Activated CD4-positive, alpha-beta memory T cell treated with anti-CD3 and anti-CD28 coated beads for 36 hours (primary cell): ENCODE results near the gene THOC6. TPM values are rescaled to one million over a fixed set of nuclear protein-coding genes. Genes with fewer than 3 reads are reported as not detected.

Source experiments
- CTCF ChIA-PET: fragments of 350-600 bp; sonication (Branson Sonifier 250); formaldehyde crosslinking; loops from one replicate; lab custom pipeline; 2021; ENCODE audit warnings: antibody characterized with exemption, inconsistent platforms; lab: Charles Lee
- POLR2A ChIA-PET: fragments of 350-600 bp; sonication (Branson Sonifier 250); formaldehyde crosslinking; loops from one replicate; lab custom pipeline; 2021; ENCODE audit warnings: antibody characterized with exemption; lab: Charles Lee
- DNase-seq: peaks from one replicate; pipeline ENCODE4 v3.0.0-alpha.2; 2020
- H3K27ac Mint-ChIP-seq: one replicate; pipeline ENCODE4 v1.8.0; 2021; ENCODE audit warnings: mixed read lengths
- H3K27me3 Mint-ChIP-seq: one replicate; pipeline ENCODE4 v1.8.0; 2021; ENCODE audit warnings: mixed read lengths
- H3K36me3 Mint-ChIP-seq: one replicate; pipeline ENCODE4 v1.8.0; 2021; ENCODE audit warnings: mixed read lengths
- H3K4me1 Mint-ChIP-seq: one replicate; pipeline ENCODE4 v1.8.0; 2021; ENCODE audit warnings: low read depth, mixed read lengths
- H3K4me3 Mint-ChIP-seq: one replicate; pipeline ENCODE4 v1.8.0; 2021; ENCODE audit warnings: mild to moderate bottlenecking, mixed read lengths
- H3K9me3 Mint-ChIP-seq: one replicate; pipeline ENCODE4 v1.8.0; 2021; ENCODE audit warnings: mixed read lengths
- intact Hi-C: fragments of 100-400 bp; cut with micrococcal nuclease; formaldehyde crosslinking; loops from one replicate; pipeline ENCODE4 v1.15.1; 2023
- total RNA-seq, 2 experiments: library from RNA; stranded (reverse); gene quantifications; one replicate each; pipeline ENCODE4 v1.2.3, GENCODE V29; 2021

Gene THOC6
- total RNA-seq, 2 experiments from 2014 or later, result 41.2 to 42.7 TPM

- intact Hi-C loops, result no loop called here
- H3K36me3 Mint-ChIP-seq, result peaks cover 10% of the 10 kb centered on the region
These were observed 3.0 kb downstream of the THOC6 start for GRCh38 chr16:3026609-3027488.

GRCh38 chr16:3027489-3027795, 3.6 kb downstream of the THOC6 start:
- Mint-ChIP-seq H3K4me3 (no peak overlapping the region), H3K9me3 (no peaks in the 10 kb centered on the region), H3K36me3 (peaks cover 10% of the 10 kb centered on the region), H3K27me3 (peaks cover 16% of the 10 kb centered on the region), H3K4me1 (peaks cover 31% of the 10 kb centered on the region), H3K27ac (no peak overlapping the region)
- POLR2A ChIA-PET, result interaction anchor here (1.5 kb wide), 1 partner anchor 24 kb away, joined by 5 read pairs; no protein-coding TSS in a partner anchor
- no peak for DNase-seq
- intact Hi-C loops, result no loop called here
- CTCF ChIA-PET, result interaction anchor here (0.8 to 17.0 kb wide), 22 partner anchors 7 to 155 kb away, joined by 3 to 412 read pairs (median 10); partner anchors contain the start of genes BICDL2, CLDN6, CLDN9 and HCFC1R1

More at GRCh38 chr16:3026609-3027488, 3.0 kb downstream of the THOC6 start:
- H3K27ac Mint-ChIP-seq, result no peak overlapping the region
- CTCF ChIA-PET, result interaction anchor here (0.6 to 17.0 kb wide), 8 partner anchors 6 to 144 kb away, joined by 5 to 412 read pairs (median 88); partner anchors contain the start of genes CLDN6, CLDN9, HCFC1R1 and THOC6
- DNase-seq, result no peak
- no peak overlapping the region for H3K4me3 Mint-ChIP-seq
- H3K9me3 Mint-ChIP-seq, result no peaks in the 10 kb centered on the region
- H3K4me1 Mint-ChIP-seq, result peaks cover 37% of the 10 kb centered on the region
- H3K27me3 Mint-ChIP-seq, result peaks cover 14% of the 10 kb centered on the region
- POLR2A ChIA-PET, result interaction anchor here (1.5 kb wide), 1 partner anchor 23 kb away, joined by 5 read pairs; no protein-coding TSS in a partner anchor

- Mint-ChIP-seq H3K4me3 (no peak overlapping the region), H3K4me1 (peaks cover 24% of the 10 kb centered on the region), H3K36me3 (peaks cover 10% of the 10 kb centered on the region), H3K9me3 (no peaks in the 10 kb centered on the region), H3K27me3 (peaks cover 23% of the 10 kb centered on the region), H3K27ac (no peak overlapping the region)
- peak; percentile 92 for DNase-seq
- intact Hi-C loops, result loop anchor here (2.0 kb wide), 1 partner anchor 25 kb away; no protein-coding TSS in a partner anchor
- ChIA-PET CTCF (interaction anchor here (0.5 to 17.0 kb wide), 40 partner anchors 7 to 462 kb away, joined by 3 to 412 read pairs (median 5); partner anchors contain the start of genes BICDL2, CLDN6, CLDN9 and HCFC1R1), POLR2A (interaction anchor here (1.1 to 2.8 kb wide), 3 partner anchors 8 to 25 kb away, joined by 3 to 11 read pairs (median 5); partner anchors contain the start of gene TNFRSF12A)
These were observed 4.3 kb downstream of the THOC6 start for GRCh38 chr16:3027983-3028715.

- H3K9me3 Mint-ChIP-seq, result no peaks in the 10 kb centered on the region
- H3K4me3 Mint-ChIP-seq, result peak overlapping the region; percentile 37
- intact Hi-C loops, result loop anchor here (2.0 kb wide), 1 partner anchor 26 kb away; no protein-coding TSS in a partner anchor
- DNase-seq, result no peak
- no peak overlapping the region for H3K27ac Mint-ChIP-seq
- ChIA-PET POLR2A (interaction anchor here (1.1 to 2.8 kb wide), 3 partner anchors 8 to 25 kb away, joined by 3 to 11 read pairs (median 5); partner anchors contain the start of gene TNFRSF12A), CTCF (interaction anchor here (0.5 to 17.0 kb wide), 39 partner anchors 8 to 462 kb away, joined by 3 to 412 read pairs (median 7); partner anchors contain the start of genes BICDL2, CLDN6, CLDN9 and HCFC1R1)
- H3K36me3 Mint-ChIP-seq, result peaks cover 10% of the 10 kb centered on the region
- H3K27me3 Mint-ChIP-seq, result peaks cover 28% of the 10 kb centered on the region
- H3K4me1 Mint-ChIP-seq, result peaks cover 20% of the 10 kb centered on the region
These were observed 5.0 kb downstream of the THOC6 start for GRCh38 chr16:3028716-3029319.

- peaks cover 16% of the 10 kb centered on the region for H3K4me1 Mint-ChIP-seq
- POLR2A ChIA-PET, result interaction anchor here (2.8 kb wide), 1 partner anchor 9 kb away, joined by 11 read pairs; the partner anchor contains the start of gene TNFRSF12A
- peaks cover 32% of the 10 kb centered on the region for H3K27me3 Mint-ChIP-seq
- intact Hi-C loops, result loop anchor here (2.0 kb wide), 1 partner anchor 27 kb away; no protein-coding TSS in a partner anchor
- peaks cover 9% of the 10 kb centered on the region for H3K36me3 Mint-ChIP-seq
- no peaks in the 10 kb centered on the region for H3K9me3 Mint-ChIP-seq
- CTCF ChIA-PET, result interaction anchor here (1.0 to 17.0 kb wide), 16 partner anchors 9 to 138 kb away, joined by 3 to 412 read pairs (median 22); partner anchors contain the start of genes BICDL2, CLDN6, CLDN9 and HCFC1R1
- H3K4me3 Mint-ChIP-seq, result peak overlapping the region; percentile 51
- no peak overlapping the region for H3K27ac Mint-ChIP-seq
- DNase-seq, result peak; percentile 73
These were observed 5.8 kb downstream of the THOC6 start for GRCh38 chr16:3029491-3030221.

GRCh38 chr16:3030222-3031212, 6.7 kb downstream of the THOC6 start:
- no peaks in the 10 kb centered on the region for H3K9me3 Mint-ChIP-seq
- ChIA-PET POLR2A (interaction anchor here (1.2 to 2.8 kb wide), 3 partner anchors 8 to 104 kb away, joined by 4 to 11 read pairs (median 5); partner anchors contain the start of genes TNFRSF12A and ZNF213), CTCF (interaction anchor here (1.0 to 17.0 kb wide), 19 partner anchors 8 to 348 kb away, joined by 3 to 412 read pairs (median 15); partner anchors contain the start of genes BICDL2, CLDN6, CLDN9 and HCFC1R1)
- no peak for DNase-seq
- intact Hi-C loops, result no loop called here
- H3K36me3 Mint-ChIP-seq, result peaks cover 9% of the 10 kb centered on the region
- no peak overlapping the region for H3K27ac Mint-ChIP-seq
- peaks cover 36% of the 10 kb centered on the region for H3K27me3 Mint-ChIP-seq
- peaks cover 16% of the 10 kb centered on the region for H3K4me1 Mint-ChIP-seq
- peak overlapping the region; percentile 51 for H3K4me3 Mint-ChIP-seq

GRCh38 chr16:3032624-3033023, 8.8 kb downstream of the THOC6 start:
- no peaks in the 10 kb centered on the region for H3K9me3 Mint-ChIP-seq
- POLR2A ChIA-PET, result no interaction called here
- CTCF ChIA-PET, result interaction anchor here (0.8 to 17.0 kb wide), 12 partner anchors 8 to 135 kb away, joined by 3 to 412 read pairs (median 8); partner anchors contain the start of genes CLDN9 and ZNF213
- no peak overlapping the region for H3K27ac Mint-ChIP-seq
- intact Hi-C loops, result no loop called here
- peaks cover 46% of the 10 kb centered on the region for H3K27me3 Mint-ChIP-seq
- H3K4me3 Mint-ChIP-seq, result no peak overlapping the region
- no peaks in the 10 kb centered on the region for H3K36me3 Mint-ChIP-seq
- H3K4me1 Mint-ChIP-seq, result peaks cover 25% of the 10 kb centered on the region
- no peak for DNase-seq

- ChIA-PET CTCF (interaction anchor here (0.6 to 11.0 kb wide), 7 partner anchors 10 to 250 kb away, joined by 3 to 200 read pairs (median 3); partner anchors contain the start of genes HCFC1R1, THOC6 and ZNF213), POLR2A (interaction anchor here (1.0 kb wide), 1 partner anchor 23 kb away, joined by 3 read pairs; no protein-coding TSS in a partner anchor)
- H3K9me3 Mint-ChIP-seq, result no peaks in the 10 kb centered on the region
- no peak overlapping the region for H3K27ac Mint-ChIP-seq
- intact Hi-C loops, result no loop called here
- no peak for DNase-seq
- H3K4me3 Mint-ChIP-seq, result no peak overlapping the region
- H3K36me3 Mint-ChIP-seq, result no peaks in the 10 kb centered on the region
- H3K27me3 Mint-ChIP-seq, result peaks cover 55% of the 10 kb centered on the region
- H3K4me1 Mint-ChIP-seq, result peaks cover 14% of the 10 kb centered on the region
These were observed 11.6 kb downstream of the THOC6 start for GRCh38 chr16:3035289-3035971.
